ENCODE results near the gene ZBTB40.

Gene ZBTB40

DNA sequence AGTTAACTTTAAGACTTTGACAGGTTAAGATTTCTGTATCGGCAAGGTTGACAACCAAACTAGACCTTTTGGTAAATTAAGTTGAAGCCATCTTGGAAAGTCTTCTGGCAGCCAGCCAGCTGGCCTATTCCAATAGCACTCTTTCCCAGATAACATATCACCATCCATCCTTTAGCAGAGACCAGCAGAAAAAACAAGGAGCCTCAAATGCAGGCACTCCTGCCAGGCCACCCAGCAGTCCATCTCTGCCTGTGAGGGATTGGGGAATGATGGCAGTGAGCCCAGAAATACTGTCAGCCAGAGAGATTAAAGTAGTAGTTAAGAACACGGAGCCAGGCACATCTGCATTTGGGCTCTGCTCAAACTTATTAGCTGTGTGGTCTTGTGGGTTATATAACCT lies 19.4 kb downstream of the ZBTB40 start:
- DNase-seq (ENCODE audit: low read depth, low spot score): no peak

DNA sequence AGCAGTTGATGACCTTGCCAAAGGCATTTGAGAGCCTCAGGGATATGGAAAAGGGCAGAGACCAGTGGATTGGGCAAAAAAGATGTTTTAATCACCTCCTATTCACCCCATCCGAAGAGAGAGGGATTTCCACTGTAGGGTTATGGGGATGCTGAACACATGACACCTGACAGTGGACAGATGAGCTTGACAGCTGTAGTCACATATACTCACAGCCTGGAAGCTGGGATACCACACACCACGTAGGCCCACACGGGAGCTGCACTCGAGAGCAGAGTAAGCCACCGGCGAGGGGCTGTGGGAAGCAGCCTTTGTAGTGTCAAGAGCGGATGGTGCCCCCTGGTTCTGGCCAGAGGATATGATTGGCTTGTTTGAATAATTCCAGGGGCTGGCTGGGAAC lies 20.0 kb downstream of the ZBTB40 start:
- DNase-seq (ENCODE audit: low read depth, low spot score): no peak

DNA sequence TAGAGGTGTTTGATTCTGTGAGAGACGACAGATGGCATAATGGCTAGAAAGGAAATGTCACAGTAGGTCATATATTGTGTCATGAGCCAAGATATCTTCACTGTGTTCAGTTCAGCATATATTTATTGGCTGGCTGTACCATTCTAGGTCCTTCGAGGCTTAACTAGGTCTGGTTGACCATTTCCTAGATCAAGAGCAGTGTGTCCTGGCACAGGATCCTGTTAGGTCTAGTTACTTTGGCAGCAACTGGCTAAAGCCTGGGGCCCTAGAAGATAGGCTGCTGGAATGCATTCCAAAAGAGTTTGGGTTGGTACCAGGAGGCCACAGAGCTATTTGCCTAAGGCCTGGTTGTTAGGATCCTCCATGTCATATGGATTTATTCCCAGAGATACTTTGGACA lies 20.9 kb downstream of the ZBTB40 start:
- DNase-seq (ENCODE audit: low read depth, low spot score): no peak

DNA sequence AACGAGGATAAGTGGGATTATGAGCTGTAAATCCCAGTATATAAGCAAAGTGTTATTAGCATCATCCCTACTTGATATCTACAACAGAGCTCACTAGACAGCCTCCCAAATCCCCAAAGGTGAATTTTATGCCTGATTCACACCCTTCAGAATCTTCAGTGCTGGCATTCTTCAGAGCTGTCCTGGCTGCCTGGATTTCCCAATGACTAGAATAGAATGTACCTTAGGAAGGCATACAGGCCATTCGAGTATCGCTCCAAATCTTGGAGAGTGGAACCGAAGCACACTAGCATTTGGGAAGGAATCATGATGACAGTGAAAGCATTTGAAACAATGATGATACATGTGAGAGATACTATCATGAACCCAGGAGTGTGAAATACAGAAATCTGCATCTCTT lies 22.3 kb downstream of the ZBTB40 start:
- DNase-seq (ENCODE audit: low read depth, low spot score): no peak

DNA sequence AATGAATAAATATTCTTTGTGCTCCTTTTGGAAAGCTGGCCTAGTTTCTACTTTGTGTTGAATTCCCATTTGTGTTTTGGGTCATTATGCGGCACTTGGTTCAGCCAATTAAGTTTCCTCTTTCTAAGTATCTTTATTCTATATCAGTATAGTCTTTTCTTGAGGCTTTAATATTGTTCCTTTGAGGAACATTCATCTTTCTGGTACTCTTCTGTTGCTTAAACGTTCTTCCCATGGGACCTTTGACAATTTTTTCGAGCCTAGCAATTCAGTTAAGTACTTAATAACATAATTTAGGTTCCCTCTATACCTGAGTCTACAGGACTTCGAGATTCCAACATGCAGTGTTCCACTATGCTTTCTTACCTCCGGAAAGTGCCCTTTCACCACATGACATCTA lies 24.9 kb downstream of the ZBTB40 start:
- no peak for DNase-seq (ENCODE audit: low read depth, low spot score)

DNA sequence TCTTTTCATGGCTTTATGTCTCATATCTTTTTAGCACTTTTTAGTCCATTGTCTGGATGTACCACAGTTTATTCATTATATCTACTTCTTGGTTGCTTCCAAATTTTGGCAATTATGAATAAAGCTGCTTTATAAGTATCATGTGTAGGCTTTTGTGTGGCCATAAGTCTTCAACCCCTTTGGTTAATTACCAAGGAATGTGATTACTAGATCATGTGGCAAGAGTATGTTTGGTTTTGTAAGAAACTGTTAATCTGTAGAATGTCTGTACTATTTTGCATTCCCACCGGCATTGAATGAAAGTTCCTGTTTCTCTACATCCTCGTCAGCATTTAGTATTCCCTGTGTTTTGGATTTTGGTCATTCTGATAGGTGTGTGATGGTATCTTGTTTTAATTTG lies 31.5 kb downstream of the ZBTB40 start:
- no peak for DNase-seq (ENCODE audit: low read depth, low spot score)

DNA sequence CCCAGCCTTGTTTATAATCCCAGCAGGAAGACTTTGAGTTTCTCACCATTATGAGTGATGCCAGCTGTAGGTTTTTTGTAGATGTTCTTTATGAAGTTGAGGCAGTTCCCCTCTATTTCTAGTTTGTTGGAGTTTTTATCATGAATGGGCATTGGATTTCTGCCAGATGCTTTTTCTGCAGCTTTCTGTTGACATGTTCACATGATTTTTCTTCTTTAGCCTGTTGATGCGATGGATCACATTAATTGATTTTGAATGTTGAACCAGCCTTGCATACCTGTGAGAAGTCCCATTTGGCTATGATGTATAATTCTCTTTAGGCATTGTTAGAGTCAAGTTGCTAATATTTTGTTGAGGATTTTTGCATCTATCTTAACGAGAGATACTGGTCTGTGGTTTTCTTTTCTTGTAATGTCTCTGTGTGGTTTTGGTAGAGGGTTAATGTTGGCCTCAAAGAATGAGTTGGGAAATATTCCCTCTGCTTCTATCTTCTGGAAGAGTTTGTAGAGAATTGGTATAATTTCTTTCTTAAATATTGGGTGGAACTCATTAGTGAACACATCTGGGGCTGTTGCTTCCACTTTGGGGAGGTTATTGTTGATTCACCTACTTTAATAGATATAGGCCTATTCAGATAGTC lies 33.2 kb downstream of the ZBTB40 start:
- no peak for DNase-seq (ENCODE audit: low read depth, low spot score)

DNA sequence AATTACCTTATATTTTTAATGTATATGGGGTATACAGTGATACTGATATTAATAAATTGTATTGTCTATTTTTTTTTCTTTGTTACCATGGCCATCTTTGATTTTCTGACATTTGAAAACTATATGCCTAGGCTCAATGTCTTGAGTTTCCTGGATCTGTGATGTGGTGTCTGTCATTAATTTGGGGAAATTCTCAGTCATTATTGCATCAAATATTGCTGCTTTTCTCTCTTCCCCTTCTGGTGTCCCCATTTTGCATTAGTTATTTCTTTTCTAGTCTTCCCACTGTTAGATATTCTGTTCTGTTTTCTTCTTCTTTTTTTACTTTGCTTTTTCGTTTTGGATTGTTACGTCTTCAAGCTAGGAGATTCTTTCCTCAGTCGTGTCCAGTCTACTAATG lies 33.8 kb downstream of the ZBTB40 start:
- DNase-seq (ENCODE audit: low read depth, low spot score): no peak

DNA sequence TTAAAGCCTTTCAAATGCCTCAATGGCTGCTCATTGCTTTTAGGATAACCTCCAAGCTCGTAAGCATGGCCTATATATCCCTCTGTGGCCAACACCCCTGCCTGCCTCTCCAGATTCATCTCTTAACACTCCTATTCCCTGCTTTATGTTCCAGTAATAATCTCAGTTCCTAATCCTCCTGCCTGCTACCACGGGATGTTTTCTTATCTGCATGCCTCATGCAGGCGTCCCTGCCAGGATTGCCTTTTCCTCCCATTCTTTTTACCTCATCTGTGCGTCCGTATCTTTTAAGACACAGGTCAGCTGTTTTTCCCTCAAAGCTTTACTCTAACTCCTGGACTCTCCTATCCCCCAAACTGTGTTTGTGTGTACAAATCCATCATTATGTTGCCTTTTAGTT lies 36.1 kb downstream of the ZBTB40 start:
- DNase-seq (ENCODE audit: low read depth, low spot score): no peak

DNA sequence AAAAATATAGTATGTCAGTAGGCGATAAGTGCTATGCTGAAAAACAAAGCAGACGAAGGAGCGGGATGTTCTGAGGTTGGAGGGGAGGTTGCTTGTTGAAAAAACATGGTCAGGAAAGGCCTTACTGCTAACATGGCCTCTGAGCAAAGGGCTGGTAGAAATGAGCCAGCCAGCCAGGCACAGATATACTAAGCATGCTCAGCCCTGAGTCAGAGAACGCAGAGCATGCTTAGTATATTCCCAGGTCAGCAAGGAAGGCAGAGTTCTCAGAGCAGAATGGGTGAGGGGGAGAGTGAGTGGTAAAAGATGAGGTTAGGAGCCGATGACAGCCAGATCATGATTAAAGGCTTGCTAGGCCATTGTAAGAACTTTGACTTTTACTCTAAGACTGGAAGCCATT lies 36.7 kb downstream of the ZBTB40 start:
- no peak for DNase-seq (ENCODE audit: low read depth, low spot score)

DNA sequence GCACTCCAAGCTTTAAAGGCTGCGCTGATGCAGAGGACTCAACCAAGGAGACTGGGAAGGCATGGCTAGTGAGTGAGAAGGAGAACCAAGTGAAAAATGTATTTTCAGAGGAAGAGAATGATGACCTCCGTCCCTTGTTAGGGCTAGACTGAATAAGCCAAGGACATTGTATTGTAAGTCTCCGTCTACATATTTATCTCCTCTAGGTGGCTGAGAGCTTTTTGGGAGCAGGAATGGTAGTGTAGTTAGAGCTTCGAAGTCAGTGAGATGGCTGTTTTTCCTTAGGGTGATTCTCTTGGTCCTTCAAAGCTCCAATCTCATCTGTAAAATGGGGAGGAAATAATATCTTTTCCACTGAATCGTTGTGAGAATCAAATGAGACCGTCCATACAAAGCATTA lies 37.6 kb downstream of the ZBTB40 start:
- DNase-seq (ENCODE audit: low read depth, low spot score): no peak

DNA sequence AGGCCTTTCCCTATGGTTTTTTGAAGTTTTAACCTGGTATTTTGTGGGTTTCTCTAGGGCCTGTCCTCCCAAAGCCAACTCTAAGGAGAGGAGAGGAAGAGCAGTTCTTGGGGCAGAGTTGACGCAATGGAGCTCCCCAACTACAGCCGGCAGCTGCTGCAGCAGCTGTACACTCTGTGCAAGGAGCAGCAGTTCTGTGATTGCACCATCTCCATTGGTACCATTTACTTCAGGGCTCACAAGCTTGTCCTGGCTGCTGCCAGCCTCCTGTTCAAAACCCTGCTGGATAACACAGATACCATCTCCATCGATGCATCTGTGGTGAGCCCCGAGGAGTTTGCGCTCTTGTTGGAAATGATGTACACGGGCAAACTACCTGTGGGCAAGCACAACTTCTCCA lies 38.2 kb downstream of the ZBTB40 start:
- no peak for DNase-seq (ENCODE audit: low read depth, low spot score)

DNA sequence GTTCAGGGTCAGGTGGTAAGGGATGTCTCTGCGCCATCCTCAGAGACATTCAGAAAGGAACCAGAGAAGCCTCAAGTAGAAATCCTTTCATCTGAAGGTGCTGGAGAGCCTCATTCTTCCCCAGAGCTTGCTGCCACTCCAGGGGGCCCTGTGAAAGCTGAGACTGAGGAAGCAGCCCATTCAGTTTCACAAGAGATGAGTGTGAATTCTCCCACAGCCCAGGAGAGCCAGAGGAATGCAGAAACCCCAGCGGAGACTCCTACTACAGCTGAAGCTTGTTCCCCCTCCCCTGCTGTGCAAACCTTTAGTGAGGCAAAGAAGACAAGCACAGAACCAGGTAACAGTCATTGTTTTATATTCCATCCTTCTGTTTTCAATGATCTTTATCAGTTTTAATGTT lies 38.7 kb downstream of the ZBTB40 start:
- no peak for DNase-seq (ENCODE audit: low read depth, low spot score)

DNA sequence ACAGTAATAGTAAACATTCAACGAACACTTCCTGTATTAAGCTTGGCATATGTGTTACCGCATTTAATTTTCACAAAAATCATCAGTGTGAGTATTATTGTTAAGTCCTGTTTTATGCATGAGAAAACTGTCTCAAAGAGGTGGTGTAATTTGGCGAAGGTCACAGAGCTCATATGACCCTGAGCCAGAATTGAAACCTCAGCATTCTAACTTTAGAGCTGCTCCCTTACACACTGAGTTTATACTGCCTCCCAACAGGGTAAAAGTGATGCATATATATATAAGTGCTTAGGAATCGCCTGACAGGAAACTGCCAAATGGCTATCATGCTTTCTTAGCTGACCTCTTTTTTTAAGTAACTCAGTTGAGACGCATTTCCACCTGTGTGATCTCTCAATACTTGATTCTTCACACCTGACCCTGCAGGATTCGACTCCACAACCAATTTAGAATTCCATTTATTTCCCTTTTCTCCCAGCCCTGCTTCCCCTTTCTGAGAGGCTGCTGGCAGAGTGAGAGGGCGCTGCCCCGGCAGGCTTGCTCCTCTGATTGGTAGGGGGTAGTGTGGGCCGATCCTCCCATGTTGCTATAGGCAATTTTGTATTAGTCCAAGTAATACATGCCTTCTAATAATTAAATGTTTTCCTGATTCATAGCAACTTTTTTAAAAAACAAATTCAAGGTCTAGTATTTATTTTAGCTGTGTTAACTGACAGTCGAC lies 40.5 kb downstream of the ZBTB40 start:
- DNase-seq (ENCODE audit: low read depth, low spot score): no peak

DNA sequence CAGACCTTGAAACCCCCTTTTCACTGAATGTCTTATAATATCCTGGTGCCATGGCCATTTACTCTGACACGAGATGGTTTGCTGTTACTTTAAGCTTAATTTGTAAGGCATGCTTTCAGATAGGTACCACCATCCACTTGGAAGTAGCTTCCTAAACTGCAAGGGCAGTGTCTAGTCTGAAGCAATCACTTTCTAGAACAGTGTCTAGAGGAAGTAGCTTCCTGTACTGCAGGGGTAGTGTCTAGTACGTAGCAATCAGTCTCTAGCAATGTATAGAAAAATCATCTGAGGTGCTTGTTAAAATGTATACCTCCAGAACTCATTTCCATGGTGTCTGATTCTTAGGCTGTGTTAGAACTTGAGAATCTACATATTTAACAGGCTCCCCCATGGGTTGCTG lies 42.5 kb downstream of the ZBTB40 start:
- DNase-seq (ENCODE audit: low read depth, low spot score): no peak

DNA sequence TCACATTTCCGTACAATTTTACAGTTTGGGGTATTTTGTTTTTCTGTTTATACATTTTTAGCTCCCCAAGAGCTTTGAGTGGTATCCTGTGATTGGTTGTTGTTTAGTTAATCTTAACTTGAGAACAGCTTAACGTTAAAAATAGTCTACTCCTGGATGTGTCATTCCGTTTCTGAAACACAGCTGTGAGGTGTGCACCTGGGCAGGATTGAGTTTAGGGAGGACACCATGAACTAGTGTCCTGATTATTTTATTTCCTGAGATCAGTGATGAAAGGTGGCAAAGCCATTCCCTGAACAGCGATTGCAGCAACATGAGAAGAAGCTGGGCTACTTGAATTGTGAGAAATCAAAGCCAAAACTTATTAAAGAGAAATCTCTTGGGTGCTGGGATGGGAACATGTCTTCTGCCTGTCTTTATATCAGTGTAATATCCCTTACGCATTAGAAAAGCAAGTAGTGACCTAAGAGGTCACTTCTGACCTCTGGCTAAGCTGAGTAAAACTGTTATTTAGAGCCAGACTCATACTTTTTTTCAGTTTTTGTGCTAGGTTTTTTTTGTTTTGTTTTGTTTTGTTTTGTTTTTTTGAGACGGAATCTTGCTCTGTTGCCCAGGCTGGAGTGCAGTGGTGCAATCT lies 43.4 kb downstream of the ZBTB40 start:
- DNase-seq (ENCODE audit: low read depth, low spot score): no peak

DNA sequence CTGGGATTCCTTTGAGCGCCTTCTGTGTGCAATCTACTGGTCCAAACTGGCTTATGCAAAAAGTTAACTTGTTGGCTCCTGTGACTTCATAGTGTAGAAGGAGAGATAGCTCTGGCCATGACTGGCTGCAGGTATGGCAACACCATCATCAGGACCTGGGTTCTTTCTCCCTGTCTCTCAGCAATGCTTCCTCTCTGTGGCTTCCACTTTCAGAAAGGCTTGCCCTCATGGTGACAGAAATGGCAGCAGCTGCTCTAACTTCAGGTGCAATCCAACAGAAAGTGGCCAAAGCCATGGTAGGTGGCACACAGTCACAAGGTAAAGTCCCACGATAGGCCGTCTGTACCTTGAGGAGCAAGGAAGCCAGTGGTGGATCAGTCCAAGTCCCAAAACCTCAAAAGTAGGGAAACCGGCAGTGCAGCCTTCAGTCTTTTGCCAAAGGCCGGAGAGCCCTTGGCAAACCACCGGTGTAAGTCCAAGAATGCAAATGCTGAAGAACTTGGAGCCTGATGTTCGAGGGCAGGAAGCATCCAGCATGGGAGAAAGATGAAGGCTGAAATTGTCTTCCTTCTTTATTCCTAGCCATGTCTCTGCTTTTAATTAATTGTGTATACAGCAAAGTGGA lies 45.0 kb downstream of the ZBTB40 start:
- no peak for DNase-seq (ENCODE audit: low read depth, low spot score)

DNA sequence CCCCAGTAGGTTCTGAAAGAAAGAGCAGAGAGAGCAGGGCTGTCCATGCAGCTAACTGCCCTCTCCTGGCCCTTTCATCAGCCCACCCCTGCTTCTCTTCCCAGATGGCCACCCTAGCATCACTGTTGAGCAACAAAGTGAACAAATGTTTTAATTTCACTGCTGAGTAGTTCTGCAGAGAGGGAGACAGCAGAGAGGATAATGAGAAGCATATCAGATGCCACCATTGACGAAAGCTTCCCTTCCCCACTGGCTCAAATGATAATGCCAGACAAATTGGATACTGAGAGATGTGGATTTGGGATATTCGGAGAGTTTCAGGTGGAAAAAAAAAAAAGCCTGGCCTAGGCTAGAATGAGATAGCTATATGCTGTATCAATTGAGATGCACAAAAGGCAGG lies 46.8 kb downstream of the ZBTB40 start:
- no peak for DNase-seq (ENCODE audit: low read depth, low spot score)

DNA sequence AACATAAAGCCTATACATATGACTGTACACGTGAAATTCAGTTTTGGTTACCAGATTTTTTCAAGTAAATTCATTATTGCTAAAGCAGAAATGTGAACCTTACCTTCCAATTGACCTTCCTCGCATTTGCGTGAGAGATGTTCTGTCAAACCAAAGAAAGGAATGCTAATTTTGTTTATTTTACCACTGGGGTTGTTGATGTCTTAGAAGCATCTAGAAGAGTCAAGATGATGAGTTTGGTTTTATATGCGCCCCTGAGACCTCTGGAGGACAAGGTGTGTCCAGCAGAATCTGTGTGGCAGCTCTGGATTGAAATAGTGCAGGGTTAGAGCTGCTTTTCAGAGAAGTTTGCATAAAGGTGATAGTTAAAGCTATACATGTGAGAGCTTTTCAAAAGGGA lies 48.4 kb downstream of the ZBTB40 start:
- DNase-seq (ENCODE audit: low read depth, low spot score): no peak

DNA sequence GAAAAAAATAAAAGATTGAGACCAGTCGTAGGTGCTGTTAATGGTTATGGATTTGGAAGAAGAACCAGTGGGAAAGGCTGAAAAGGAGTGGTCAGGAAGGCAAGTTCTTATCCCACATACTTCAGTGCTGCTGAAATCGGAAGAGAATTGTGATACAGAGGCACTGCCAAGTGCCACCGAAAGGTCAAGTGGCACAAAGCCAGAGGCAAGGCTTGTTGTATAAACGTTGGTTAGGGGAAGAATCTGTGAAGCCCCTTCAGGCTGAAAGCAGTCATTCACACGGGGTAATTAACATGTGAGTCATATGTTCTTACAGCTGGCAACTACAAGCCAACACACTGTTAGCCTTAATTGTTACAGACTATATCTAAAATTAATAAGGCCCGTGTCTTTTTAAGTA lies 48.8 kb downstream of the ZBTB40 start:
- no peak for DNase-seq (ENCODE audit: low read depth, low spot score)

DNA sequence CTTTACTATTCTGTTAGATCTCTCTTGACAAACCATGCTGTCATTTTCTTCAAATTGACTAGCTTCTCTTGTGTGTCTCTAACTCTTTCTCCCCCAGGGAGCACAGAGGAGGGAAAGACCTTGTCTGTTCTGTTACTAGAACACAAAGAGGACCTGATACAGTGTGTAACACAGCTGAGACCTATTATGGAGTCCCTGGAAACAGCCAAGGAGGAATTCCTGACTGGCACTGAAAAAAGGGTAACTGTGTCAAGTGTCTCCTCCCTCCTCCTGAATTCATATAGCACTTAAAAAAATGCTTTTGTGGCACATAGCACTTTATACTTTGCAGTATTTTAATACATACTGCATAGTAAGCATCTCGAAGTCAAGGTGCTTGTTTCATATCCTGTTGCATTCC lies 50.6 kb downstream of the ZBTB40 start:
- DNase-seq (ENCODE audit: low read depth, low spot score): no peak

DNA sequence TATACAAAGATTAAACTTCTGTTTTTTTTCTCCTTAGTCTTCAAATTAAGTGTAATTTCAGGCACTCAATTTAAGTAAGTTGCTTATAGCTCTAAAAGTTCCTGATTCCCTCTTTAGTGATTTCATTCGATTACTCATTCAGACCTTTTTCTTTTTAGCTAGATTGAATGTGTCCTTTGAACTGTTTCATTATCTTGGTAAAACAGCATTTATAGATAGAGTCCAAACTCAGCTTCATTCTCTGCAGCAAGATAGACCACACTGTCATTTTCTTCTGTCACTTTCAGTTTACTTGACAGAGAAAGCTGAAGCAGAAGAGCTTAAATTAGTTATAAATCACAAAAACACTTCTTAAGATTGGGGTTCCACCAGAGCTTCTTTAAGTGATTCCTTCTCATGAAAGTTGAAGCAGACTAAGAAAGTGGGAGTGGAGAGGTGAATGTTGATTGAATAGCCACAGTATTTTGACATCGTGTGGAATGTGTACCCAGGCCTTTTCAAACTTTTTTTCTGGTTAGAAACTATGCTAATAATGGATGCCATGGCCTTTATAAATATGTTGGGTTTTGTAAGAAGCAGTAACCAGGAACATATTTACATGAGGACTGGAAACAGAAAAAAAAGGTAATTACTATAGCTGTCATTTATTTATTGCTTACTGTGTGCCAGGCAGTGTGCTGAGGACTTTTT lies 52.2 kb downstream of the ZBTB40 start:
- DNase-seq (ENCODE audit: low read depth, low spot score): no peak

All from activated naive CD8-positive, alpha-beta T cell treated with anti-CD3 and anti-CD28 coated beads, Interleukin-2, amount 50 U/mL, for 16 hours (primary cell).